GM19324 (cell line): Measurements from ENCODE around the gene SEC62.

Experiments used
- ATAC-seq: cut with Tn5 transposase; IDR thresholded peaks from one replicate; pipeline ENCODE4 v1.9.1; 2021; ENCODE audit warnings: mild to moderate bottlenecking, moderate library complexity; ENCODE audit not compliant: unreplicated experiment, low FRiP score

SEC62 gene

DNA sequence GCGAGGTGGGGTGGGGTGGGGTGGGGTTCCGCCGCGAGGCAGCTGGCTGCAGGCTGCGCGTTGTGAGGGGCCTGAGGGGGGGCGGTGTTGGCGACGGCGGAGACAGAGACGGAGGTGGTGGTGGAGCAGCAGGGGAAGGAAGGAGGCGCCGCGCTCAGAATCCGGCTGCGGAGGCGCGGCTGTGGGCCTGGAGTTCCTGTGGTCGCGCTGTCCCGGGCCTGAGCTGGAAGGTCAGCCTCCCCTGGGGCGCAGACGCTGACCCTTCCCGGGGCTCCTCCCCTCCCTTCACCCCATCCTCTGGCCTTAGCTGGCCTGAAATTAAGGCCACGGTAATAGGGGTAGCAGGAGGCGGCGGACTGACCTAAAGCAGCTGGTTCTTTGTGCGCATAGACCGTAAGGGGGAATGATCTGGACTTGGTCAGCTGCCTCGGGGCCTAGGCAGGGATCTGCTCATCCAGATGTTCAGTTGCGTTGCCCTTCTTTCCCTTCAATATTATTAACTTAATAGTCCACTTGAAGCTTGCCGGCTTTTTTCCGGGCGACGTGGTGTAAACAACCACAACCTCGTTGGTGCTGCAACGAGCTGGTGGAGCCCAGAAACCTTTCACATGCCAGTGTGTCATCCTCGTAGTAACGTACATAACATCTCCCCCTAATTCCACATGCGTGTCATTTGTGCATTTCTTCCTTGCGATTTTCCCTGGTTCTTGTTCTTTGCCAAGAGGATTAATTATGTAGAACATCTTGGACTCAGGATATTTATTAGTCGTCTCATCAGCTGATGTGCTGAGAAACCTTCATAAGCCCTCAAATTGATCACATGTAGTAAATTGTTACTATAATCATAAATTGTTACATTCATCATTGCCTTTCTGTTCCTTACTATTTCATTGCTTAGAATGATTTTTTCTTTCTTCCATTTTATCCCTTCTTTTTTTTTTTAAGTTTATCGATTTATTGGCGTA lies 626 bp downstream of the SEC62 start:
- ATAC-seq: peak; percentile 41

DNA sequence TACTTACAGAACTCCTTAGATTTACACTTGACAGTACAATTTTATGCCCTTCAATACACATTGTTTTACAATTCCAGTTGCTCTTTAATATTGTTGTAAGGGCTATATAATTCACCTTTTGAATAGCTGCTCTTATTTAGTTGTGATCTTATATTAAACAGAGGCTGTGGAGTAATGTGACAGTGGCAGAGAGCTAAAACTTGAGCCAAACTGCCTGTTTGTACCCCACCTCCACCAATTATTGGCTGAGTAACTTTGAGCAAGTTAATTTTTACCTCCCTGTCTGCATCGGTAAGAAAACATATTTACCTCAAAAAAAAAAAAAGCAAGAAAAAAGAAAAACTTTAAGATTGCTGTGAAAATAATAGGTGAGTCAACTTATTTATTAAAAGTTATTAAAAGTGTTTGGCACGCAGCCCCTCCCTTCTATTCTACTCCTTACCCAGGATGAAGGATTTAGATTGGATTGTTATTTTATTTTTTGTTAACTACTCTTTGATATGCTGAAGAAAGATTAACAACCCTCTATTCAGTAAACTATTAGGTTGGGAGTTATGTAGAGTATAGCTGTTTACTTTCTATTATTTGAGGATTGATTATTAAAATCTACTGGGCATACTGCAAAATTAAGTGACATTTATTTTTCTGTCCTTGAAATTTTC lies 1.7 kb downstream of the SEC62 start:
- no peak for ATAC-seq

DNA sequence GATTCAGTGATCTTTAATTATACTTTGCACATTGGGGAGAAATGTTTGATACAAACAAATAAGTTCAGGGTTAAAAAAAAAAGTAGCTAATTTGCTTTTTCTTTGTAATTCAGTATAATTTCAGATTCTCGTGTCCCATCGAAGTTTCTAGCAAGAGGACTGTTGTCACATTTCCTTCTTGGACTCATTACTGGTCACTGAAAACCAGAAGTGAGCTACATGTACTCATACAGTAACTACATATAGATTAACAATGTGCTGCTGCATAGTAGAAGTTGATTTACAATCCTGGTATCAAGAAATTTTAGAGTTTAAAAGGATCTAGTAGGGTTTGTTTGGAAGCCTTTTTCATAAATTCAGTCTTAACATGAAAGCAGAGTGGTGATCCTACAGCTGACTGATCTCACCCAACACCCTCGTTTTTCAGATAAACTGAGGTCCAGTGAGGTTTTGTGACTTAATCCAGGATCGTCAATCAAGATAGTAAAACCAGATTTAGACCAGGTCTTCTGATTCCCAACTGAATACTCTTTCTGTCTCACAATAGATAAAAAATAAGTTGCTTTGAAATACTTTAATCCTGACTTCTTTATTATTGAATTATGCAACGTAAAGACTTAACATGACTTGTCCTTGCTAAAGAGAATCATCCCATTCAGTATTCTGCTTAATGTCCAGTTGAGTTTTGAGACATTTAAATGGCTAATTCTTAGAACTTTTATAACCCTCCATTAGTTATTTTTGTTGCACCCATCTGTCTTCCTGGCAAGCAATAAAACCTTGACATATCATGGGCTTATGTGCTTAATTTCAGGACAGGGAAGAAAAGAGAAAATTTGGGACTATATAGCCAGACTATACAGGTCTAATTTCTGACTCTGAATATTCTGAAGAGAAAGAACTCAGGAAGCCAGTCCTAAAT lies 2.8 kb downstream of the SEC62 start:
- ATAC-seq: no peak

DNA sequence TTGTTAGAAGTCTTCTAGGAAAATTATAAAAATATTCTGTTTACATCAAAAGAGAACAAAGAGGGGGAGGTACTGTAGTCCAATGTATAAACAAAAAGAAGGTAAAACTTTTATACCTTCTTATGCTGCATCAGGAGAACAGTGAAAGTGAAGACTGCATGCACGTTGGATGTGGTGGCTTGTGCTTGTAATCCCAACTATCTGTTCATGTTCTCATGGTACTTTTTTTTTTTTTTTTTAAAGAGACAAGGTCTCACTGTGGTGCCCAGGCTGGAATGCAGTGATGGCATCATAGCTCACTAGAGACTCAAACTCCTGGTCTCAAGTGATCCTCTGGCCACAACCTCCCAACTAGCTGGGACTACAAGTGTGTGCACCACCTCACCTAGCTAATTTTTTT lies 4.2 kb downstream of the SEC62 start:
- ATAC-seq: no peak

DNA sequence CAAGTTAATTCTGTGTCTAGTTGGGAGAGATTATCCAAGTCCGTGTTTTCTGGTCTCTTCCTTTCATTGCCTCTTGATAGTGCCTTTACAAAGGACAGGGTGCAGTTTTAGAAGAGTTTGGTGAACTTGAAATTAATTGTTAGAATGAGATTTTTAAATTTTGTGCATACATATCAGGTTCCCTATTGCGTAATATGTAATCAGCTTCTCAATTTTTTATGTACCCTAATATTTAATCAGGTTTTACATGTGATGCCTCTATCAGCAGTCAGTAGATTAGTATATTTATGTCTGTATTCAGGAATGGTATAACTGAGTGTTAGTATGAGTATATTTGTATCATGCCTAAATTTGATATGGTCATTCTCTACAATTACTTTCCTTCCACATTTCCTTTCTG lies 4.9 kb downstream of the SEC62 start:
- no peak for ATAC-seq

DNA sequence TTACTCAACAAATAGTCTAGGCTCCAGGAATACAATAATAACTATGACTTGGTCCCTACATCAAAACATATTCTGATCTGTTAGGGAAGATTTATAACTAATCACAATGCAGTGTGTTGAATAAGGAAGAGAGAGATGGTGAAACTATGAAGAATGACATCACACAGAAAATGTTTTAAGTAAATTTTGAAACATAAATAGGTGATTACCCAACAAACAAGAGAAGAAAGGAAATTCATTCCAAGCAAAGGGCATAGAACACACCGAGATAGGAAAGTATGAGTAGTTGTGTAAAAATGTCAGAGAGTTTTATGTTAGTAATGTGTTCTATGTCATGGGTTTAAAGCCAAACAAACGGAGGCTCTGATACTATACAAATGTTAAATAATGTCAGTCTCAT lies 13.4 kb downstream of the SEC62 start:
- ATAC-seq: no peak

DNA sequence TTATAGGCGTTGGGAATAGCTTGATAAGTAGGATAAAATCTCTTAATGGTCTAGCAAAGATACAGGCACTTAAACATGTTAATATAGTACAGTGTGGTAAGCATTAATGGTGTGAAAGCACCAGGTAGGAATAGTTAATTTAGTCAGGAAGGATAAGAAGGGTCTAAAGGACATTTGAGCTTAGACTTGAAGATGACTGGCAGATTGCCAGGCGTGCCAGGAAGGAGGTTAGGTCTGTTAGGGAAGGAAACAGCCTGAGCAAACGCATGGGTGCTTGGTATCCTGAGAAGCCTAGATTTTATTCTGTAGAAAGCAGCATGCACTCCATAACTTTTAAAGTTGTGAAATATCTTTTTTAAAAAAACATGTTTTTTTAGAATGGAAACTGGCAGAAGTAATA lies 17.7 kb downstream of the SEC62 start:
- no peak for ATAC-seq

DNA sequence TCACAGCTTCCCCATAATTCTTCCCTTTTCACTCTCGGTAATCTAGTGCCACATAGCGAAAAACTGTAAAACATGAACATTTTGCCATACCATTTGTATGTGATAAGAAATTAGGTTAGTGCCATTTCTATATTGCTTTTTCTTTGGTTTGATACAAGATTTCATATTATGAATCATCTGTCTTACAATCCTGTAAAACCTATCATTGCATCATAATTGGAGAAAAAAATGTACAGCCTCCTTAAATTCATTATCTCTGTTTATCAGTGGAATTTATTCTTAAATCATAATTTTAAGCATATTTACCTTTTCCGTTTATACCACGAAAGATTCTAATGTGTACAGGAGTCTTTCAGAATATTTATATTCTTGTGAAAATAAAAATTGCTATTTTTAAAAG lies 23.8 kb downstream of the SEC62 start:
- ATAC-seq: no peak

DNA sequence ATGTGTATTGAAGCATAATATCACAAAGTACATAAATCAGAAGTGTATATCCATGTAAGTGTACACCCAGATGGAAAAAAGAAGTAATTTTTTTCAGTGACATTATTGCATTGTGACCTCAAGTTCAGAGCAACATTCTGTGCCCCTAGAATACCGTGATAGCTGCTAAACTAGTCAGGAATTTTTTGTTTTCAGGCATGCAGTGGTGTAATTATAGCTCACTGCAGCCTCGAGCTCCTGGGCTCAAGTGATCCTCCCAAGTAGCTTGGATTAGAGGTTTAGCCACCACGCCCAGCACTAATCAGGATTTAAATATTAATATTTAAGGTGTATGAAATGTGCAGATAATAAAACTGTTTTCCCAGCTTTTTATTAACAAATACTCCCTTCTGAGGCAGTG lies 25.5 kb downstream of the SEC62 start:
- ATAC-seq: no peak

DNA sequence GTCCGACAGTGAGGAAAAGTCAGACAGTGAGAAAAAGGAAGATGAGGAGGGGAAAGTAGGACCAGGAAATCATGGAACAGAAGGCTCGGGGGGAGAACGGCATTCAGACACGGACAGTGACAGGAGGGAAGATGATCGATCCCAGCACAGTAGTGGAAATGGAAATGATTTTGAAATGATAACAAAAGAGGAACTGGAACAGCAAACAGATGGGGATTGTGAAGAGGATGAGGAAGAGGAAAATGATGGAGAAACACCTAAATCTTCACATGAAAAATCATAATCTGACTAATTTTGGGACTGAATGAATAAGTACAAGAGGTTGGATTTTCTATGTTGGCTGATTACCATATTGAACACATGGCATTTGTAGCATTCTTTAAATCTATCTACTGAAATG lies 26.2 kb downstream of the SEC62 start:
- ATAC-seq: no peak

DNA sequence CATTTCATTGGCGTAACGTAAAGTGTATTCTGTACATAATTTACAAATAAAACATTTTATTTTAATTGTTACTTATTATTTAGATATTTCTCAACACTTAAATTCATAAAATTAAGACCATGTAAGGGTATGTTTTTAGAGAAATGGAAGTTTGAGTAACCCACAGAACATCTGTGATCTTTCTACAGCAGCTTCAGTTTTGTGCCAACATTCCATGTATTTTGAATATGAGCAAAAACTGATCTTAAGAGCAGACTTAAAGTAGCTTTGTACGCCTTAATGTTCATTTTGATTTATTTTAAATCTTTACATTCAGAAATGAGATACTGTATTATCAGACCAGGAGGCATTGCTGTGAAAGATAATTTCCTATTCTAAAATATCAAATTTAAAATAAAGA lies 27.2 kb downstream of the SEC62 start:
- no peak for ATAC-seq

DNA sequence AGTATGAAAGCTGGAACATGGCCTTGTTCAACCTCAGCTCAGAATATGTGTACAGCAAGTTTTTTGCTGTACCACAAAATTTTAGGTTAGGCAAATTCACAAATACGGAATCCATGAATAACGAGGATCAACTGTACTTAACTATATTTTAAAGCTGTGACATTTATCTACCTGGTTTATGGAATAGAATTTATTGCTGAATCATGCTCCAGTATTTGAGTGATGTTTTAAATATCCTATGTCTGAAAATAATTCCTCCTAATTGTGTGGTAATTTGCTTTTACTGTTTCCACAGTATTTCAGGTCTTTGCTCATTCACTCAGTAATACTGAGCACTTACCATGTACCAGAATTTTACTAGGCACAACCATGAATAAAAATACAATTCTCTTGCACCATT lies 29.5 kb downstream of the SEC62 start:
- no peak for ATAC-seq

DNA sequence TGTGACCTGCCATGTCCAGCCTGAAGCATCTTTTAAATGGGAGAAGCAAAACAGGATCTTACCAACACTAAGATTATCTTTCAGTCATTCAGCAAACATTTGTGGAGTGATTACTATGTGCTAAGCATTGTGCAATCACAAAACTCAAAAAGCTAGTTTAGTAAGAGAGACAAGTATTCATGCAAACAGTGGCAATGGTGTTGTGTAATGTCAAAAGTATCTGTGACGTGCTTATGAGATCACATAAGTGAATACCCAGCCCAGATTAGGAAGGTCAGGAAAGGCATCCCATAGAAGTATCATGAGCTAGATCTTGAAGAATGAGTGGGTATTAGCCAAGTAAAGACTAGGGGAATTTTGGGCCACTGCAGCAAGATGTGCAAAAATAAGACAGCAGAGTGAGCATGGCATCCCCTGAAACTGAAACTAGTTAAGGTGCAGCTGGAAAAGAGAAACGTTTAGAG lies 32.1 kb downstream of the SEC62 start:
- ATAC-seq: peak; percentile 28

DNA sequence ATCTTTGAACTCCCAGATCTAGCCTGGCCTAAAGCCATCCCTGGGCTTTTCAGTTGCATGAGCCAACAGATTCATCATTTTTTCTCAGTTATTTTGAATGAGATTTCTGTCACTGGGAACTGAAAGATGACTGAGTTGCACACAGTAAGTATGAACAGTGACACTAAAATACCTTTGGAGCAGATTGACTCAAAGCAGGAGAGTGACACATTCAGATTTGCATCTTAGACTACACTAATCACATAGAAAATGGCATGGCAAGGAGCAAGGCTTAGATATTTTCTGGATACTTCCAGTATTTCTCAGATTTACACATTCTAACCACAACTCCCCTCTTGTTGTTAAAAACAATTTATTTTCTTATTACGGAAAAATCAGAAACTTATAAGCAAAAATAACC lies 32.8 kb downstream of the SEC62 start:
- ATAC-seq: peak; percentile 51

DNA sequence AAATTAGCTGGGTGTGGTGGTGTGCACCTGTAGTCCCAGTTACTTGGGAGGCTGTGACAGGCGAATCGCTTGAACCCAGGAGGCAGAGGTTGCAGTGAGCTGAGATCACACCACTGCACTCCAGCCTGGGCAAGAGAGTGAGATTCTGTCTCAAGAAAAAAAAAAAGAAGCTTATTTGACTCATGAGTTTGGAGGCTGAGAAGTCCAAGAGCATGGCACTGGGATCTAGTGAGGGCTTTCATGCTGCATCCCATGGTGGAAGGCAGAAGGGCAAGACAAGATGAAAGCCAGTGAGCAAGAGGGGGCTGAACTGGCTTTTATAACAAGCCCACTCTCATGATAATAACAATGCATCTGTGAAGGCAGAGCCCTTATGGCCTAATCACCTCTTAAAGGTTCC lies 33.4 kb downstream of the SEC62 start:
- no peak for ATAC-seq

DNA sequence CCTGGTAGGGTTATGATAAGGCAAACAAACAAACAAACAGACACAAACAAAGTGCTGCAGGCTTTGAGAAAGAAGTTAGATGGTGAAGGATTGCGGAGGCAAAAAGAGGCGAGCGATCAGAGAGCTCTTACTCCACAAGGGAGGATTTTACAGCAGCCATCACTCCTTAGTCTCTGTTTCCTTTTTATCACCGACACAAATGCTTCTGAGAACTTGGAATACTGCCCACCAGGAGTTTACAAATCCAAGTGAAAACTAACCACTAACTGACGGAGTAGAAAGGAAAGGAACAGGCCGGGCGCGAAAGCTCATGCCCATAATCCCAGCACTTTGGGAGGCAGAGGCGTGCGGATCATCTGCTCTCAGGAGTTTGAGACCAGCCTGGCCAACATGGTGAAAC lies 35.6 kb downstream of the SEC62 start:
- ATAC-seq: no peak

DNA sequence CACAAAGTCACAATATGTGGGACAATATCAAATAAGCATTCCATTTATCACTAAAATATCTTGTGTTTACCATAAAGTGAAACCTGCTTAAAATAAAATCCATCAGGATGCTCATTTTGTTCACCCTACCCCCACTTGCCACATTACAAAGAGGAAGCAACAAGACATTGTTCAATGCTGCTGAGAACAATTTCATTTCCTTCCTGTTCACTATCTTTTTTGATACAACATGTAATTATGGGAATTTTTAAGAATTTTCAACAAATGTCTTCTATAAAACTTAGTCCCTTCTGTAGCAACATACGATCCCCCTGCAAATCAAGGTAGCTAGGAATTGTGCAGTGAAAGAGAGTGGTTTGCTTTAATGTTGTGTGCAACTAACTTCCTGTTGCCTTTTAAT lies 36.3 kb downstream of the SEC62 start:
- ATAC-seq: no peak

DNA sequence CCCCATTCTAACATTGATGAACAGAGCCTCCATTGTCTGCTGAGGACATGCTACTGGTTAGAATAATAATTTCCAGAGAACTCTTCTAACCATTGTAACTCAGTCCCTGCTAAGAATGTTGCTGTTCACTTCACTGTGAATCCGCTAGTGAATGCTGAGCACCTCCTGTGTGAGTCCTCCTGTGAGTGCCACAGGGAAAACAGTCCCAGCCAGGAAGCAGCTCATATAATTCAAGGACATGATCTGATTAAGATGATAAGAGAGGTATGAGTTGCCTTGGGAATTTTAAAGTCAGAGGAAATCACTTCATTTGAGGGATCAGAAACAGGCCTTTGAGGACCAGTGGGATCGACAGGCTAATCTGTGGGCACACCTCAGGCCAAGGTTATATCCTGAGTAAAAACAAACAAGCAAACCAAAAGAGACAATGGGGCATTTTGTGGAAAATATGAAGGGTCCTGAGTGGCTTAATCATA lies 37.3 kb downstream of the SEC62 start:
- ATAC-seq: no peak

DNA sequence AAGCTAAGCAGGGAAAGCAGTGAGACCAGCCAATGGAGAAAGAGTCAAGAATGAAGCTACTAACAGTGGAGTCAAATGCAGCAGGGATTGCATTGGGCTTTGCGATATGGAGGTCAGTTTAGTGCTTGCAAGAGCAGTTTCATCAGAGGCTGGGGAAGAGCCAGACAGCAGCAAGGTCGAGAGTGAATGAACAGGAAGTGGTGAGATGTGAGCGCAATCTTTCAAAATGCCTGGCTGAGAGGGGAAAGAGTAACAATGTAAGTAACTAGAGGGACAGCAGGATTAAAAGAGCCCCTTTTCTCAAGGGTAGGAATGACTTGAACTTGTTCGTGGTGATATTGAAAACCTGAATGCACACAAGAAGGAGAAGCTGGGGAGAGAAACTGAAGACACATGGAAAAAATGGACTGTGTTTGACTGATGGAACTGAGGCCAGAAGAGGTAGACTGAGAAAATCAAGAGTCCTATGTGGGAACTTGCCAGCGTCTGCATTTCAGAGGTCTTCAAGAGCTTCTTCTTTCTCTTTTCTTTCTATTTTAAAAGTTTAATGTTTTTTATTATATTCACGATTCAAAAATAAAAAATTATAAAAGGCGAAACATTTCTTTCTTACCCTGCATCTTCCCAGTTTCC lies 40.5 kb downstream of the SEC62 start:
- no peak for ATAC-seq

DNA sequence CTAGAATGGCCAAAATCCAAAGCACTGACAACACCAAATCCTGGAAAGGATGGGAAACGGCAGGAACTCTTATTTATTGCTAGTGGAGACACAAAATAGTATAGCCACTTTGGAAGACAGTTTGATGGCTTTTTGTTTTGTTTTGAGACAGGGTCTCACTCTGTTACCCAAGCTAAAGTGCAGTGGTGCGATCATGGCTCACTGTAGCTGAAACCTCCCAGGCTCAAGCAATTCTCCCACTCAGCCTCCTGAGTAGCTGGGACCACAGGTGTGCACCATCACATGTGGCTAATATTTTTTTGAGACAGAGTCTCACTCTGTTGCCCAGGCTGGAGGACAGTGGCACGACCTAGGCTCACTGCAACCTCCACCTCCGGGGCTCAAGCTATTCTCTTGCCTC lies 43.9 kb downstream of the SEC62 start:
- ATAC-seq: no peak
